Measurements from ENCODE around the gene EXOC6.

EXOC6 gene

DNA sequence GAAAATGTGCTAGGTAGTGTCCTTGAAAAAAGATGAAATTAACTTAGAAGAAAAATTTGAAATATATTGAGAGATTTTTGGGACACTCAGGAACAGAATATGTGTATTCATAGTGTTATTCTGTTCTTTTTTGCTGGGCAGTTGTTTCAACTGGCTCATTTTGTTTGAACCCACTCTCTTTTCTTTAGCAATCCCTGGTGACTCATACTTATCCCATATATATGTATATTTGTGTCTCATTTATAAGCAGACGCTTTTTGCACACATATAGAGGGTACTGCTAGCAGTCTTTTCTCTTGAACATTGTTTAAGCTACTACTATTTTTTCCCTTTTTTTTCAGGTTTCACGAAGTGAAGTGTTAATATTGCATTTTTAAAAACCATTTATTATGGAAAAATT is 1.9 kb downstream of the EXOC6 start:
- no peak overlapping the region for H3K4me3 ChIP-seq (replicated peaks; ENCODE audit: insufficient read depth, low read length)
- no peak overlapping the region for H3K27ac ChIP-seq (replicated peaks)
- no peaks in the 10 kb centered on the region for H3K27me3 ChIP-seq (ENCODE audit: insufficient read depth, poor library complexity, severe bottlenecking)
- DNase-seq (ENCODE audit: low read depth in 1 of 2, low spot score in 1 of 2) = no peak
- TF ChIP-seq POLR2AphosphoS5 (IDR thresholded peaks at IDR 0.05; ENCODE audit: low read depth) = no peak
- no peak for TF ChIP-seq REST (IDR thresholded peaks at IDR 0.05; ENCODE audit: insufficient replicate concordance, low read depth)
- no peak for TF ChIP-seq GABPA (IDR thresholded peaks at IDR 0.05; ENCODE audit: low read depth)
- TF ChIP-seq, protein P1, sequence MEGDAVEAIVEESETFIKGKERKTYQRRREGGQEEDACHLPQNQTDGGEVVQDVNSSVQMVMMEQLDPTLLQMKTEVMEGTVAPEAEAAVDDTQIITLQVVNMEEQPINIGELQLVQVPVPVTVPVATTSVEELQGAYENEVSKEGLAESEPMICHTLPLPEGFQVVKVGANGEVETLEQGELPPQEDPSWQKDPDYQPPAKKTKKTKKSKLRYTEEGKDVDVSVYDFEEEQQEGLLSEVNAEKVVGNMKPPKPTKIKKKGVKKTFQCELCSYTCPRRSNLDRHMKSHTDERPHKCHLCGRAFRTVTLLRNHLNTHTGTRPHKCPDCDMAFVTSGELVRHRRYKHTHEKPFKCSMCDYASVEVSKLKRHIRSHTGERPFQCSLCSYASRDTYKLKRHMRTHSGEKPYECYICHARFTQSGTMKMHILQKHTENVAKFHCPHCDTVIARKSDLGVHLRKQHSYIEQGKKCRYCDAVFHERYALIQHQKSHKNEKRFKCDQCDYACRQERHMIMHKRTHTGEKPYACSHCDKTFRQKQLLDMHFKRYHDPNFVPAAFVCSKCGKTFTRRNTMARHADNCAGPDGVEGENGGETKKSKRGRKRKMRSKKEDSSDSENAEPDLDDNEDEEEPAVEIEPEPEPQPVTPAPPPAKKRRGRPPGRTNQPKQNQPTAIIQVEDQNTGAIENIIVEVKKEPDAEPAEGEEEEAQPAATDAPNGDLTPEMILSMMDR (IDR thresholded peaks at IDR 0.05; ENCODE audit: insufficient read depth, low read length) = no peak
- TF ChIP-seq SPI1 (IDR thresholded peaks at IDR 0.05; ENCODE audit: borderline replicate concordance, low read depth) = no peak

DNA sequence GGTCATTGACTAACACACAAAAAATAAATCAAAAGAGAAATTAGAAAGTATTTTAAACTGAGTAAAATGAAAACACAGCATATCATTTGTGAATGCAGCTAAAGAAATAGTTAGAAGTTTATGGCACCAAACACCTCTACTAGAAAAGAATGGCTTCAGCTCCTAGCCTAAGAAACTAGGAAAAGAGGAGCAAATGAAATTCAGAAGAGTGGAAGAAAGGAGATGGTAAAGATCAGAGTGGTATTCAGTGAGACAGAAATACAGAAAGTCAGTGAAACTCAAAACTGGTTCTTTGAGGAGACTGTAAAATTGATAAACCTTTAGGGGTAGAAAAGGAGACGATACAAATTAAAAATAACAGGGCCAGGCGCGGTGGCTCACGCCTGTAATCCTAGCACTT is 2.7 kb downstream of the EXOC6 start:
- H3K27ac ChIP-seq (replicated peaks) = no peak overlapping the region
- no peaks in the 10 kb centered on the region for H3K27me3 ChIP-seq (ENCODE audit: insufficient read depth, poor library complexity, severe bottlenecking)
- H3K4me3 ChIP-seq (replicated peaks; ENCODE audit: insufficient read depth, low read length) = no peak overlapping the region
- no peak for TF ChIP-seq GABPA (IDR thresholded peaks at IDR 0.05; ENCODE audit: low read depth)
- no peak for TF ChIP-seq POLR2AphosphoS5 (IDR thresholded peaks at IDR 0.05; ENCODE audit: low read depth)
- no peak for TF ChIP-seq REST (IDR thresholded peaks at IDR 0.05; ENCODE audit: insufficient replicate concordance, low read depth)
- TF ChIP-seq, protein P1 (IDR thresholded peaks at IDR 0.05; ENCODE audit: insufficient read depth, low read length) = no peak
- no peak for TF ChIP-seq SPI1 (IDR thresholded peaks at IDR 0.05; ENCODE audit: borderline replicate concordance, low read depth)
- DNase-seq (ENCODE audit: low read depth in 1 of 2, low spot score in 1 of 2) = no peak

GRCh38 chr10:92855560-92855959 is 7.2 kb downstream of the EXOC6 start:
- Histone ChIP-seq H3K27me3 (ENCODE audit: insufficient read depth, poor library complexity, severe bottlenecking) (no peaks in the 10 kb centered on the region), H3K27ac (replicated peaks) (no peak overlapping the region), H3K4me3 (replicated peaks; ENCODE audit: insufficient read depth, low read length) (no peak overlapping the region)
- no peak for TF ChIP-seq REST (IDR thresholded peaks at IDR 0.05; ENCODE audit: insufficient replicate concordance, low read depth)
- TF ChIP-seq, protein P1 (IDR thresholded peaks at IDR 0.05; ENCODE audit: insufficient read depth, low read length) = no peak
- no peak for TF ChIP-seq POLR2AphosphoS5 (IDR thresholded peaks at IDR 0.05; ENCODE audit: low read depth)
- TF ChIP-seq SPI1 (IDR thresholded peaks at IDR 0.05; ENCODE audit: borderline replicate concordance, low read depth) = no peak
- TF ChIP-seq GABPA (IDR thresholded peaks at IDR 0.05; ENCODE audit: low read depth) = no peak
- no peak for DNase-seq (ENCODE audit: low read depth in 1 of 2, low spot score in 1 of 2)

All from HL-60 (cell line).